ENCODE data around the gene SLC45A2.
"Not testable (repeated sequence)": the region's sequence is repeated elsewhere in the genome, so short reads cannot be mapped to it uniquely, and the experiment has no call there.

Gene SLC45A2

GRCh38 chr5:33984671-33985124, at the start of gene SLC45A2:
Gene SLC45A2, minus strand, starts transcription at chr5:33984693. Its CDS starts 110 bp downstream, at chr5:33984583.
- DNase-seq (ENCODE audit: low spot score), result no peak

GRCh38 chr5:34031966-34032365, 47.5 kb upstream of the SLC45A2 start:
- DNase-seq (ENCODE audit: low spot score), result no peak

- no peak for DNase-seq (ENCODE audit: low spot score)
Measured at GRCh38 chr5:34031117-34031516, 46.6 kb upstream of the SLC45A2 start.

GRCh38 chr5:34030585-34030984, 46.1 kb upstream of the SLC45A2 start:
- DNase-seq (ENCODE audit: low spot score), result not testable (repeated sequence)

- DNase-seq (ENCODE audit: low spot score), result no peak
Measured at GRCh38 chr5:34030048-34030447, 45.6 kb upstream of the SLC45A2 start.

GRCh38 chr5:34028349-34028748, 43.9 kb upstream of the SLC45A2 start:
- no peak for DNase-seq (ENCODE audit: low spot score)

GRCh38 chr5:34026089-34026761, 41.7 kb upstream of the SLC45A2 start:
- DNase-seq (ENCODE audit: low spot score), result no peak

- no peak for DNase-seq (ENCODE audit: low spot score)
Measured at GRCh38 chr5:34022121-34022705, 37.7 kb upstream of the SLC45A2 start.

- no peak for DNase-seq (ENCODE audit: low spot score)
Measured at GRCh38 chr5:34021334-34021733, 36.8 kb upstream of the SLC45A2 start.

- DNase-seq (ENCODE audit: low spot score), result no peak
Measured at GRCh38 chr5:34020726-34021125, 36.2 kb upstream of the SLC45A2 start.

- DNase-seq (ENCODE audit: low spot score), result no peak
Measured at GRCh38 chr5:34017254-34017653, 32.8 kb upstream of the SLC45A2 start.

- DNase-seq (ENCODE audit: low spot score), result no peak
Measured at GRCh38 chr5:34016750-34017149, 32.3 kb upstream of the SLC45A2 start.

GRCh38 chr5:34016222-34016621, 31.7 kb upstream of the SLC45A2 start:
- no peak for DNase-seq (ENCODE audit: low spot score)

GRCh38 chr5:34015120-34015822, 30.8 kb upstream of the SLC45A2 start:
- no peak for DNase-seq (ENCODE audit: low spot score)

GRCh38 chr5:34014626-34015025, 30.1 kb upstream of the SLC45A2 start:
- no peak for DNase-seq (ENCODE audit: low spot score)

- no peak for DNase-seq (ENCODE audit: low spot score)
Measured at GRCh38 chr5:34013547-34013946, 29.1 kb upstream of the SLC45A2 start.

GRCh38 chr5:34012791-34013190, 28.3 kb upstream of the SLC45A2 start:
- DNase-seq (ENCODE audit: low spot score), result peak; percentile 60

GRCh38 chr5:34011536-34011935, 27.0 kb upstream of the SLC45A2 start:
- no peak for DNase-seq (ENCODE audit: low spot score)

- DNase-seq (ENCODE audit: low spot score), result not testable (repeated sequence)
Measured at GRCh38 chr5:34010146-34010545, 25.7 kb upstream of the SLC45A2 start.

GRCh38 chr5:34009610-34010009, 25.1 kb upstream of the SLC45A2 start:
- DNase-seq (ENCODE audit: low spot score), result no peak

GRCh38 chr5:34008802-34009201, 24.3 kb upstream of the SLC45A2 start:
- peak; percentile 28 for DNase-seq (ENCODE audit: low spot score)

GRCh38 chr5:34007621-34008600, 23.4 kb upstream of the SLC45A2 start, which contains the start of gene AMACR:
Gene AMACR, minus strand, starts transcription at chr5:34008050. Its CDS starts 31 bp downstream, at chr5:34008019.
- peak; percentile 94 for DNase-seq (ENCODE audit: low spot score)
